ENCODE results near the gene ZCCHC14.
"Not testable (repeated sequence)": the region's sequence is repeated elsewhere in the genome, so short reads cannot be mapped to it uniquely, and the experiment has no call there.

ZCCHC14 gene

DNA sequence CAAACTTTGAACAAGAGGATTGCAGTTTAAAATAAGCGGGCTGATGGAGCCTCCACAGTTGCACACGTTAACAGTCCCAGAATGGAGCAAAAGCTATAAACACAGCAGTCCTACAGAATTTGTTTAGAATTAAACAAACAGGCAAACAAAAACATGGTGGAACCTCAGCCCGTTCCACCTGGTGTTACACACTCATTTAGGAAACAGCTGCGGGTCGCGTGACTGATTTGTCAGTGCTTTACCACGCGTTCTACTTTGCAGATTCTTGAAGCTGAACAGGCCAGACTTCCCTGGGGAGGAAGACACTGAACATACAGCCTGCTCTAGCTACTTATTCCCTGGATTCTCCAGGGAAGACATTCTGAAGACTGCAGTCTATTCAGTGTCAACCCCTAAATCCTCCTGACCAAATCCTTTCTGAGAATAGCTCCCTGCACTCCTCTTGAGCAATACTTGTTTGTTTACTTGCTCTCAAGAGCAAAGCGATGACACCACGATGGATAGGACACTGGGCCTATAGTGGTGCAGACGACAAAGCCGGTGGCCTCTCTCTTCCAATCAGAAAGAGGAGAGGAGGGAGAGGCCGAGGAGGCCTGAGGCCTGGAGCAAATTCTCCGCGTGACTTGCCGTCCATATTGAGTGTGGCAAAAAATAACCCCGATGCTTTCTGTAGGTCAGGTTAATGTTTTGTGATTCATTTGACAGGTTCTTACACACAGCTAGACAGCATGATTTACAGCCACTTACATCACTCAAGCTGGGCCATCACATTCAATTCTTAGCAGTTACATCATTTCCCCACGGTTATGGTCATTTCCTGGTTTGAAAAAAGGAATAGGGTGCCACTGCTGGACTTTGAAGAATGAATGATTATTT, 104.6 kb downstream of the ZCCHC14 start:
- DNase-seq (ENCODE audit: low read depth in 2 of 2, low spot score in 1 of 2) = peak; percentile 72 to 79

DNA sequence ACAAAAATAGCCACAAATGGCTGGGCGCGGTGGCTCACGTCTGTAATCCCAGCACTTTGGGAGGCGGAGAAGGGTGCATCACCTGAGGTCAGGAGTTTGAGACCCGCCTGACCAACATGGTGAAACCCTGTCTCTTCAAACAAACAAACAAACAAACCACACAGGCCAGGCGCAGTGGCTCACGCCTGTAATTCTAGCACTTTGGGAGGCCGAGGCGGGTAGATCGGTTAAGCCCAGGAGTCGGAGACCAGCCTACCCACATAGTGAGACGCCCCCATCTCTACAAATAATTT, 108.0 kb downstream of the ZCCHC14 start:
- DNase-seq (ENCODE audit: low read depth in 2 of 2, low spot score in 1 of 2) = not testable (repeated sequence)

DNA sequence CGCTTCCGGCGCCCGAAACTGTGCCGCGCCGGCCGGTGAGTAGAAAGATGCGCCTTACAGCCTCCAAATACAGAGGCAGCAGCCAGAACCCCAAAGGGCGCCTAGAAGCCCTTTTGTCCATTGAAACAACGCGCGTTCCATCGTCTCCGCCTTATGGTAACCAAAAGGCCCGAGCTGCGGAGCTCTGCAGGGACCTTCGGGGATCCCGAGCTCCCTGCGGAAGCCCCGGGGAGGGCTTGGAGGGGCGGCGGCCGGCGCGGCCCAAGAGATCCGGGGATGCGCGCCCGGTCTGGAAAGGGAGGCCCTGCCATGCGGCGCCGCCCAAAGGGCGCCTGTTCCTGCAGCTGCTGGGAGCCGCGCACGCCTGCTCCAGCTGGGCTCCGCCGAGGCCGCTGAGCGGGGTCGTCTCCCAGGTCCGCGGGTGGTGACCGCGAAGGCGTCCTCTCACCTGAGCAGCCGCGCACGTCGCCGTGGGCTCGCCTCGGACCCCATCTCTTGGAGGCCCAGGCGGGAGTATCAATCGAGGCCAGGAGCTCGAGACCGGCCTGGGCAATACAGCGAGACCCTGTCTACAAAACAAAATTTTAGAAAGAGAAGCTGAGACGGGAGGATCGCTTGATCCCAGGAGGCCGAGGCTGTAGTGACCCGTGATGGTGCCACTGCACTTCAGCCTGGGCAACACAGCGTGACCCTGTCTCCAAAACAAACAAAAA, 108.5 kb downstream of the ZCCHC14 start:
- no peak for DNase-seq (ENCODE audit: low read depth in 2 of 2, low spot score in 1 of 2)

DNA sequence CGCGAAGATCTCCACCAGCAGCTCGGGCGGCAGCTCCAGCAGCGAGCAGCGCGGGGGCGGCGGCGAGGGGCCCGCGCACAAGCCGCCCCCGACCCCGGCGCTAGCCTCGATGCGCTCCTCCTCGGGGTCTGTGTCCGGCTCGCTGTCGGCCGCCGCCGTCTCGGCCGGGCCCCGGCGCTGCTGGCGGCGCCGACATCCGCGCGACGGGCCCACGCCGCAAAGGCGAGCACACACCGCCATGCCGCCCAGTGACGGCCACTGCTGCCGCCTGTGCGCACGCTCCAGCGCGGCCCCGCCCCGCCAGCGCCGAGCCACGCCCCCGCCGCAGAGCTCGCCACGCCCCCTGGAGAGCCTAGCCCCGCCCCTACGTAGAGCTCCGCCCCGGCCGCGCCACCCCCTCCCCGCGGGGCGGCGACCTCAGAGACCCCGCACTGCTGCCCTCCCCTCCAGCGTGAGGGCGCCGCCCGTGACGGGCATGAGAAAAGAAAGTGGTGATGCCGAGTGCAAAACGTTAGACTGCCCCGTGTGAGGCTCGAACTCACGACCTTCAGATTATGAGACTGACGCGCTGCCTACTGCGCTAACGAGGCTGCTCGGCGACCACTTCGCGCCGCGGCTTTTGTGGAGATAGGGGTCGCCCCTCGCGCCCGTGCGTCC, 109.2 kb downstream of the ZCCHC14 start, which contains the start of gene FBXO31:
TSS of gene FBXO31 (minus strand) at position 272 of the 657 bp plus-strand sequence. CDS start at position 240, 32 bp downstream.
- DNase-seq (ENCODE audit: low read depth in 2 of 2, low spot score in 1 of 2) = peak; percentile 79 to 80

DNA sequence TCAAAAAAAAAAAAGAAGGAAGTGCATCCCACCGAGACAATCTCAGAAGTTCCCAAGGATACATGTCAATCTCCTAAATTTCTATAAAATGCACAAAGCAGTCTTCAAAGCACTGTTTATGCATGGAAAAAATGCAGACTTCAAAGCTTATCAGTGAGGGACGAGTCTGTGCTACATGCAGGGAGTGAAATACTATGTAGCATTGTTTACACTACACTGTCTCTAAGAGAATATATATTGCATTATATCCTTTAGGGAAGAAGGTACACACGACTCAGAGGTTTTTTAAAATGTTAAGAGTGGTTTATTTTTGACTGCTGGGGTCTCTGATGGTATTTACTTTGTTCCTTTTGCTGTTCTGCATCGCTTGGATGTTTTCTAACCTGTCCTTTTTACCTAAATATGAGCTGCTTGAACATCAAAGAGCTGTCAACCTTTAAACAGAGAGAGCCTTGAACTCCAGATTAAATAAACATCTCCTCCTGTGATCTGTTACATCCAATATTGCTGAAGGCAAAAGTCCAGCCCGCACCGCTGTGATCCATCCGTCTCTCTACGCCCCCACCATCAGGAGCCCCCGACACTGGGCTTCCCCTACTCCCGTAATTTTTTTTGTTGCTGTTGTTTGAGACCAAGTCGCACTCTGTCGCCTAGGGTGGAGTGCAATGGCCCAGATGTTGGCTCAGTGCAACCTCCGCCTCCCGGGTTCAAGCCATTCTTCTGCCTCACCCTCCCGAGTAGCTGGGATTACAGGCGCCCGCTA, 110.6 kb downstream of the ZCCHC14 start:
- no peak for DNase-seq (ENCODE audit: low read depth in 2 of 2, low spot score in 1 of 2)

DNA sequence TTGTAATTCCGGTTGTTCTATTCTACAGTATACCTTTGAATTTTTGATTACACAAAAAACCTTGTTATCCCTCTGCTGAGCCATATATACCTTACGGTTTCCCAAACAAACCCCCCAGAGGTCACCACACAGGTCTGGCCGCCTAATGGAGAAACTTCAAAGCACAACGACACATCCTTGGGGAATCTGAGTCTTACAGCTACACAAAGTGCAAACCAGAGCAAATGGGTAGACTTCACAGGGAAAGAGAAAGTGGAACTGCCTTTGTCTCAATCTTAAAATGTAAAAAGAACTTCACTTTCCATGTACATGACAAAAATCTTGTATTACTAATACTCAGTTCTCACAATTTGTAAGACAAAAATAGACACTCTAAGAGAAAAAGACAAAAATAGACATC, 111.9 kb downstream of the ZCCHC14 start:
- no peak for DNase-seq (ENCODE audit: low read depth in 2 of 2, low spot score in 1 of 2)

DNA sequence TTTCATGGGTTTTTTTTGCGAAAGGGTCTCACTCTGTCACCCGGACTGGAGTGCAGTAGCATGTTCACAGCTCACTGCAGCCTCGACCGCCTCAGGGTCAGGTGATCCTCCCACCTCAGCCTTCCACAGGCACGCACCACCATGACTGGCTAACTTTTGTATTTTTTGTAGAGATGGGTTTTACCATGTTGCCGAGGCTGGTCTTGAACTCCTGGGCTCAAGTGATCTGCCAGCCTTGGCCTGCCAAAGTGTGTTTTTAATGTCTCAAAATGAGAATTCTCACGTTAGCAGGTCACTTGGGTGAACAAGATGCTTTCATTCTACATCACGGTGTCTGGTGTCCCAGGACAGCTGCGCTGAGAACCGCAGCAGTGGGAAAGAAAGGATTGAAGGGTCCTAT, 112.4 kb downstream of the ZCCHC14 start:
- DNase-seq (ENCODE audit: low read depth in 2 of 2, low spot score in 1 of 2) = no peak

DNA sequence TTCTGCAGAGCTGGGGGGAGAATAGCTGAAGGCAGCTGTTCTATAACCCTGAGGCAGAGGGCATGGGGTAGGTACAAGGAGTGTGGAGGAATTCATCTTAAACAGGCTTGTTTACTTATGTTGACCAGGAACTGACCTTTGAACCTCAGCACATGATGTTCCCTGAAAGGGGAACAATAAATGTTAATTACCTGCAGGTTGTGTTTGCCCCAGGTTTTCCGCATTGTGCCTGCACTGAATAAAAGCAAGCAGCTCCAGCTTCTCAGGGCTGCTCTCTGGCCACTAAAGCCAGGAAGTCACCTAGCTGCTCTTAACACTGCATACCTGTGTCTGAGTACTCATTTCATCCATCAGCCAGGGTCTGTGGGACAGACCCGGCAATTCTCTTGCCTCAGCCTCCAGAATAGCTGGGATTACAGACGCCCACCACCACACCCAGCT, 113.5 kb downstream of the ZCCHC14 start:
- DNase-seq (ENCODE audit: low read depth in 2 of 2, low spot score in 1 of 2) = not testable (repeated sequence)

DNA sequence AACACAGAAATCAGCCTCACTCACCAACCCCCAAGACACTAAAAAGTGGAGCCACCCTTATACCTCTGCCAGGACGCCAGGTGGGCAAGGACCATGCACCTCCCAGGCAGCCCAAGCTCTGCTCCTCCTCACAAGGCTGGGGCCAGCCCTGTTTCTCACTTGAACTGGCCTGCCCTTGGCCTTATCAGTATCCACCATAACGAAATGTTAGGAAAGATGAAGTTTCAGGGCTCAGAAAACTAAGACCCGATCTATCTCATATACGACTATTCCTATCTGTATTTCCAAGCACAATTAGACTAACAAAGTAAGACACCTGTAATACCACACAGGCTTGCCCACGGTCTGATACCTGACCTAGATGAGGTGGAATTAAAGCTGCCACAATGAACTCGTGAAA, 116.2 kb downstream of the ZCCHC14 start:
- DNase-seq (ENCODE audit: low read depth in 2 of 2, low spot score in 1 of 2) = no peak

DNA sequence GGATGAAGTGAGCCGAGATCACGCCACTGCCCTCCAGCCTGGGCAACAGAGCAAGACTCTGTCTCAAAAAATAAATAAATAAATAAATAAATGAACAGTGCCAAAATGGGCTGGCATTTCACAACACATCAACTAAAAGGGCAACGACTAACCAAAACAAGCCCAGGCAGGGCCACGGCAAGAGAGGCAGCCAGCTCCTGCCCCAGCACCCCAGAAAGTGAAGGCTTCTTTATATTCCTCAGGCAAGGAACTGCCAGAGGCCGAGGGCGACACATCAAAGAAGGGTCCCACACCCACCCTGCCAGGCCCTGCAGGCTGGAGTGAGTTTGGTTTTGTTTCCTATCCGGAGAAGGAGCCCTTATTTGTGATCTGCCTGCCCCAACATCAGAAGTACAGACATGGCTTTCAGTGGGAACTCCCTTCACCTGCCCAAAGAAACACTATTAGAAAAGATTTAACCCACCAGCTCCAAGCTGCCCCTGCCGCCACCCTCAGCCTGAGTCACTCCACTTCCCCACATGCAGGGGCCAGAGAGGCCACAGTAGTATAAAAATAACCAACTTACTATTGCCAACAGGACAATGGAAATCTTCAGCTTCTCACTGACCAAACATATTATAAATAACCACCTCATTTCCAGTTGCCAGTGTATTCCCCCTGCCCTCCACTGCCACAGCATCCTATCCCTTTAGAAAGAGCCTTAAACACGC, 117.2 kb downstream of the ZCCHC14 start:
- DNase-seq (ENCODE audit: low read depth in 2 of 2, low spot score in 1 of 2) = no peak

DNA sequence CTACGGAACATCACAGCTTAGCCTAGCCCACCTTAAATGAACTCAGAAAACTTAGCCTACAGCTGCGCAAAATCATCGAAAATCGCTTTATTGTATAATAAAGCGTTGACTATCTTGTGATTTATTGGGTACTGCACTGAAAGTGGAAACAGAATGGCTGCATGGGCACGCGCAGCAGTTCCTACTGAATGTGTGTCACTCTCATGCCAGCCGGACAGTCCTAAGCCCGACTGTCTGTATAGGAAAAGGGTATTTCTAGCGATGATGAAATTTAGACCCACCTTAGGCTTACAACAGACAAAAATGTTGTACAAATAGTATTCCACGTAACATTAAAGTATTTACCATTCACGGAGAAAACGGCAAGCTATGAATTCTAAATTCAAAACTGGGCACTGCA, 118.5 kb downstream of the ZCCHC14 start:
- DNase-seq (ENCODE audit: low read depth in 2 of 2, low spot score in 1 of 2) = no peak

DNA sequence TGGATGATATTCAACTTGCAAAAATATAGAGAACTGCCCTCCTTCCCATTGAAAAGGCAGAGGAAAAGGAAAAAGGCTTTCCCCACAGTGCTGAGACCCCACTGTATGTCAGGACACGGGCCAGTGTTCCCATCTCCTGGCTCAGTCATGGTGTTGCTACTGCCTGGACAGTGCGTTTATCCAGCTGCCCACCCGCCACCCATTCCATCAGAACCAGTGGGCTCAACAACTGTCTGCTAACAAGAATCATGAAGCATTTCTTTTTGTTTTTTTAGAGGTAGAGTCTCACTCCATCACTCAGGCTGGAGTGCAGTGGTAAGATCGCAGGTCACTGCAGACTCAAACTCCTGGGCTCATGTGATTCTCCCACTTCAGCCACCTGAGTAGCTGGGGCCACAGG, 120.5 kb downstream of the ZCCHC14 start:
- DNase-seq (ENCODE audit: low read depth in 2 of 2, low spot score in 1 of 2) = no peak

DNA sequence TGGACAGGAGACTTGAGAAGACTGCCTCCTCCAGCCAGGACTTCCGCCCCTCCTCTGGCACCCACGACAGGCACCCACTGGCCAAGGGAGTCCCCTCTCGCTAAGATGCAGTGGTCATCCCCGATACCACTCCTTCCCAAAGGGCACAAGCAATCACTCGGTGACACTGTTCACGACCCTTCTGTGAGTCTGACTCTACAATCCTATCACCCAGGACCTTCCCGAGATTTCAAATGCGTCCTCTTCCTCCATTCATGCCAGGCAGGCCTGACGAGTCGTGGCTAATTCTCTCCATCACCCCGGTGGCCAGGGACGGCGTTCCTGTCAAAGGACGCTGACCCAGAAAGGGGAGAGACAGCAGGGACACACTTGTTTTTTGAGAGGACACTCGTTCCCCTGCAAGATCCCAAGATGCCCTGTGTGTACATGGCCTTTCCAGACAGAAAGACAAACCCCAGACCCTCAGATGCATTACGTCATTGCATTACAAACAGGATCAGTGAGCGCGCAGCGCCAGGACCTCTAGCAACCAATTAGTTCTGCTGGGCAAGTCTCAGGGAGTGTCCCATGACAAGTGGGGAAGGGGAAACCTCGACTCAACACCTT, 121.5 kb downstream of the ZCCHC14 start:
- no peak for DNase-seq (ENCODE audit: low read depth in 2 of 2, low spot score in 1 of 2)

DNA sequence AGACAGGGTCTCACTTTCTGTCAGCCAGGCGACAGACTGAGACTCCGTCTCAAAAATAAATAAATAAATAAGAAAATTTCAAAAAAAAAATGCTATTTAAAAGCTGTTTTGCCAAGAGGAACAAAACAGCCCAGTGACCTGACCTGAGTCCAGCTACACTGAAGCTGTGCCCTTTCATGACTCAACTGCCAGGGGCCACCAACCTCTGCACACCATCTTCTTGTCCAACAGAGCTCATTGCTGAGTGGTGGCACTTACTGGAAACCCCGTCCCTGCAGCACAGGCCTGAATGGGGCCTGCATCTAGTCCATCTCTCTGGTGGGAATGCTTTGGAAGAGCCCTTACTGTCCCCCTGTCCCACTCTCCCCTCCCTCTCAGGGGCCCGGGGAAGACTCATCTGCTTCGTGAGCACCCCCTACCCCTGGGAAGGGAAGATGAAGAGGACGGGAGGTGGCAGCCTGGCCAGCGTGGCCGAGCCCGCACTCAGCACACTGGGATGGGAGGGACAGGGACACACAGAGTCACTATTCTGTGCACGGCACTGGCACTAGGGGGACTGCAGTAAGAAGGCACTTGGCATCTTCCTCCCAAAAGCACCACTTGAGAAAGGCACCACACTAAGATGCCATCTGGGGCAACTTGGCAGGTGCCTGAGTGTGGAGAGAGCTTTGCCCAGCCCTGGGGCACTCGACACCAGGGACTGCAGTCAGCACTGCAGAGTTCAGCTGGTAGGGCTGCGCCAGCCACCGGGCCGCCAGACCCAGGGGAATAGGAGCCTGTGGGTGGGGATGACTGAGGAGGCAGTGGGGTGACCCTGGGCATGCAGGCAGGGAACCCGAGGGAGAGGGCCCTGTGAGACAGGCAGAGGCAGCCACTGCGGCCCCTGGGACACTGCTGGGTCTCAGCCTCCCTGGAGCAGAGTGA, 122.8 kb downstream of the ZCCHC14 start:
- no peak for DNase-seq (ENCODE audit: low read depth in 2 of 2, low spot score in 1 of 2)

DNA sequence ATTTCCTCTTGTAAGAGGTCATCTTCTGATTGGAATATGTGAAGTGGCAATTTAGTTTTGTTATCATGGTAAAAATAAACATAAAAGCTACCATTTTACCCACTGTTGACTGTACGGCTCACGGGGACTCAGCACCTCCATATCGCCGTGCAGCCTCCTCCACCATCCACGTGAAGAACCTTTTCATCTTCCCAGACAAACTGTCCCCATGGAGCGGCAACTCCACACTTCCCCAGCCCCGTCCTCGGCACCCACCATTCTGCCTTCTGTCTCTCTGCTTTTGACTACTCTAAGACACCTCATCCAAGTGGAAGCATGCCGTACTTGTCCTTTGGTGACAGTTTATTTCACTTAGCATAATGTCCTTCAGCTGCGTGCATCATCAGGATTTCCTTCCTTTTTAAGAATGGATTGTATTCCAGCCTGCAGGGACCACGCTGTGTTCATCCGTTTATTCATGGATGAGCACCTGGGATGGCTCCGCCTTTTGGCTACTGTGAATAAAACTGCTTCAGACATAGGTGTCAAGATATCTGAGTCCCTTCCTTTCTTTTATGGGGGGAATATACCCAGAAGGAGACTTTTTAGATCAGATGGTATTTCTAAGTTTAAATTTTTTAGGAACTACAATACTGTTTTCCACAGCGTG, 123.6 kb downstream of the ZCCHC14 start:
- no peak for DNase-seq (ENCODE audit: low read depth in 2 of 2, low spot score in 1 of 2)

DNA sequence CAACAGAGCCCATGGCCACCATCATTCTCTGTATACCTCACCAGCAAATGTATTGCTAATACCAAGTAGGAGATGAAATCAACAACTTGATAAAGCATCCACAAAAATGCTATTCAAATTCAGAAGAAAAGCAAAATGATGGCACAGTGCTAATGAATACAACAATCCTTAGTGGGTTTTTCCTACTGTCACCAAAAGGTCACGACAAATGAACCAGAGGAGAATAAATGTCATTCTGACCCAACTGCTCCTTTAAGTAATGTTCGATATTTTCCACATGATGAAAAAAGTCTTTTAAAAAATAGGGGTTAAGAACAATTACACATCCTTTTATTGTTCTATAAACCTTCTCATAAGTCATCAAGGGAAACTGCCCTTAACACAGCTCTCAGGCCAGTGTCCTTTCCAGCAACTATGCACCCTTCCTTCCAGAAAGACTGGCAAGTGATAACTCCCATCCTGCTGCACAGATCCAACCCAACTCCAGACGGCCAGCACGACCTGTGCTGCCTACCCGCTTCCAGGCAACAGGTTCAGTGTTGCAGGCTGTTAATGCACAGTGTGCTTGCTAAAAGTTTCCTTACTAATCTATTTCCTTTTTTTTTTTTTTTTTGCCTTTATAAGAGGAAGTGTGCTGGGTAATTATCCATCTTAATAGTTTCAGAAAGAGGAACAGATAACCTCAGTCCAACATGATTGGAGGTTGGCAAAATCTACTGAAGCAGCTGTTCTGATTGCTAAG, 124.6 kb downstream of the ZCCHC14 start:
- DNase-seq (ENCODE audit: low read depth in 2 of 2, low spot score in 1 of 2) = no peak

DNA sequence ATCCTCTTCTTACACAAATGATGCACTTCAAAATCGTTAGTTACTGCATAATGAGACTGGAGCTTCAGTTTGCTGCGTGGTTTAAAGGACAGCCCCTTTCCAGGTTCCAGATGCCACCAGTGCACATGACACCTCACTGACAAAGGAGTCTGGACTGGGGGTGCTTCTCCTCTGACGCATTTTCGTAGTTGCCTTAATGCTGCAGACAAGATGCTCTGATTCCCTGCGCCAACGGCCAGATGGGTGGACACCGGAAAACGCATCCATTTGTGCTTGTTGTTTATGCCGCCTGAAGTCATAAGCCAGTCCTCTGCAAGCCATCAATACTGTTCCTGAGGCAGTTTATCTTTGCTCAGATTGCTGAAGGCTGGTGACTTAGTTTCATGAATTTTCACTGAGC, 125.3 kb downstream of the ZCCHC14 start:
- no peak for DNase-seq (ENCODE audit: low read depth in 2 of 2, low spot score in 1 of 2)

DNA sequence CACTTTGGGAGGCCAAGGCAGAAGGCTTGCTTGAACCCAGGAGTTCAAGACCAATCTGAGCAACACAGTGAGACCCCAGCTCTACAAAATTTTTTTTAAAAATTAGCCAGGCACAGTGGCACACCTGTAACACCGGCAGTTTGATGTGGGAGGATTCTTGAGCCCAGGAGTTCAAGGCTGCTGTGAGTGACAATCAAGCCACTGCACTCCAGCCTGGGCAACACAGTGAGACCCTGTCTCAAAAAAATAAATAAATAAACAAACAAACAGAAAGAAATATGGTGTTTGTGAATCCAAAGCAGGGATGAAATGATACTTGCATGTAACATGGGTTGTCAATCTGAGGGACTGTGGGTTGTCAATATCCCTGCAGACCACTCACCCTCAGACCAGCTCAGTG, 125.9 kb downstream of the ZCCHC14 start:
- no peak for DNase-seq (ENCODE audit: low read depth in 2 of 2, low spot score in 1 of 2)

All from stimulated activated CD8-positive, alpha-beta memory T cell treated with anti-CD3 and anti-CD28 coated beads, Interleukin-4, amount 100 ng/mL, for 4 hours (primary cell).